OCI-LY7 (cell line): ENCODE measurements around the gene FGF8. TPM values are rescaled to one million over a fixed set of nuclear protein-coding genes. Genes with fewer than 3 reads are reported as not detected.

Experiments
- BruUV-seq: library from RNA; stranded (reverse); fragments of 400-500 nt; replicated peaks from 2 replicates; lab custom pipeline; 2021; lab: Mats Ljungman, UMichigan
- CTCF ChIA-PET: fragments of 300-600 bp; sonication (Branson Sonifier 250); formaldehyde crosslinking; loops from one replicate; lab custom pipeline; 2022; ENCODE audit warnings: antibody characterized with exemption; ENCODE audit not compliant: unreplicated experiment; lab: Charles Lee
- POLR2A ChIA-PET: fragments of 300-600 bp; sonication (Branson Sonifier 250); formaldehyde crosslinking; loops from one replicate; lab custom pipeline; 2022; ENCODE audit warnings: antibody characterized with exemption; lab: Charles Lee
- DNase-seq: peaks from one replicate; pipeline ENCODE4 v3.0.0-alpha.2; 2015; ENCODE audit warnings: low spot score
- H2AFZ ChIP-seq: fragments of 200-600 bp; sonication (generic), shearing (Covaris generic); 2 replicates; pipeline ENCODE4 v1.6.1; 2014; ENCODE audit warnings: mild to moderate bottlenecking, antibody characterized with exemption, low read length, moderate library complexity
- H3K27ac ChIP-seq: fragments of 200-600 bp; sonication (generic); 2 replicates; pipeline ENCODE4 v1.5.1; 2014; ENCODE audit warnings: mixed run types, low read depth, mild to moderate bottlenecking, moderate library complexity, low read length, inconsistent platforms; ENCODE audit not compliant: poor library complexity, severe bottlenecking
- H3K36me3 ChIP-seq: fragments of 200-600 bp; sonication (generic); 2 replicates; pipeline ENCODE4 v1.6.1; 2014; ENCODE audit warnings: mild to moderate bottlenecking, antibody characterized with exemption, low read length, moderate library complexity, mixed read lengths; ENCODE audit not compliant: insufficient read depth
- H3K4me1 ChIP-seq: fragments of 200-600 bp; sonication (generic); 2 replicates; pipeline ENCODE4 v1.5.1; 2014; ENCODE audit warnings: mild to moderate bottlenecking, low read length; ENCODE audit not compliant: insufficient read depth, poor library complexity, severe bottlenecking
- H3K4me2 ChIP-seq: fragments of 200-600 bp; sonication (generic); 2 replicates; pipeline ENCODE4 v1.6.1; 2014; ENCODE audit warnings: mild to moderate bottlenecking, low read length
- H3K4me3 ChIP-seq: fragments of 200-600 bp; sonication (generic); 2 replicates; pipeline ENCODE4 v1.5.1; 2014; ENCODE audit warnings: mild to moderate bottlenecking, low read depth, low read length; ENCODE audit not compliant: poor library complexity, severe bottlenecking
- H3K79me2 ChIP-seq: fragments of 200-600 bp; sonication (generic); 2 replicates; pipeline ENCODE4 v1.6.1; 2016; ENCODE audit warnings: low read depth, mild to moderate bottlenecking, low read length, moderate library complexity, mixed read lengths; ENCODE audit not compliant: insufficient read depth
- H3K9me2 ChIP-seq: fragments of 200-600 bp; sonication (generic); 2 replicates; pipeline ENCODE4 v1.6.1; 2016; ENCODE audit warnings: mild to moderate bottlenecking, low read length, mixed read lengths; ENCODE audit not compliant: insufficient read depth
- H3K9me3 ChIP-seq: fragments of 200-600 bp; sonication (generic); 2 replicates; pipeline ENCODE4 v1.6.1; 2014; ENCODE audit warnings: mild to moderate bottlenecking, mixed run types, low read length, mixed read lengths
- H4K20me1 ChIP-seq: fragments of 200-600 bp; sonication (generic); 2 replicates; pipeline ENCODE4 v1.6.1; 2014; ENCODE audit warnings: mild to moderate bottlenecking, antibody characterized with exemption, low read length, moderate library complexity, mixed read lengths; ENCODE audit not compliant: insufficient read depth
- CTCF ChIP-seq: fragments of 200-600 bp; sonication (generic); conservative IDR thresholded peaks from 2 replicates; pipeline ENCODE4 v1.5.1; 2014; ENCODE audit warnings: mild to moderate bottlenecking, antibody characterized with exemption, low read length, moderate library complexity, mixed read lengths
- EZH2phosphoT487 ChIP-seq: fragments of 200-600 bp; sonication (generic); IDR thresholded peaks from 2 replicates; pipeline ENCODE4 v1.6.1; 2018; ENCODE audit warnings: low read depth, borderline replicate concordance, mild to moderate bottlenecking, mixed run types, antibody characterized with exemption, low read length, moderate library complexity, mixed read lengths
- intact Hi-C: fragments of 100-400 bp; cut with micrococcal nuclease; formaldehyde crosslinking; loops from one replicate; pipeline ENCODE4 v1.10.0; 2022; ENCODE audit not compliant: unreplicated experiment
- total RNA-seq, 2 experiments: library from RNA; depleted of rRNA in 1 of 2; stranded (reverse); fragments of >200 nt in 1 of 2; shearing (Covaris generic) in 1 of 2; gene quantifications; 2 replicates each; pipeline ENCODE4 v1.2.3, GENCODE V29; 2014 to 2022

The FGF8 gene
- total RNA-seq, 2 experiments from 2014 or later, result 0.44 to 0.86 TPM

GRCh38 chr10:101778781-101779543, 3.0 kb upstream of the FGF8 start:
- peaks cover 17% of the 10 kb centered on the region; the same call in 1 of the 2 replicates for H3K79me2 ChIP-seq
- TF ChIP-seq CTCF (no peak), EZH2phosphoT487 (no peak)
- H4K20me1 ChIP-seq, result no peaks in the 10 kb centered on the region
- intact Hi-C loops, result no loop called here
- H3K4me3 ChIP-seq, result peak overlapping the region; percentile 48
- peak overlapping the region; percentile 96 for H3K4me2 ChIP-seq
- H3K9me2 ChIP-seq, result no peaks in the 10 kb centered on the region
- H3K4me1 ChIP-seq, result peaks cover 47% of the 10 kb centered on the region
- BruUV-seq, result no TSS peak
- H2AFZ ChIP-seq, result peak overlapping the region; percentile 16; the same call in 1 of the 2 replicates
- POLR2A ChIA-PET, result interaction anchor here (0.6 kb wide), 1 partner anchor 73 kb away, joined by 3 read pairs; no protein-coding TSS in a partner anchor
- peaks cover 26% of the 10 kb centered on the region; the same call in 1 of the 2 replicates for H3K36me3 ChIP-seq
- CTCF ChIA-PET, result no interaction called here
- peak; percentile 62 for DNase-seq
- no peaks in the 10 kb centered on the region for H3K9me3 ChIP-seq
- H3K27ac ChIP-seq, result peak overlapping the region; percentile 54

- Histone ChIP-seq H3K9me3 (no peaks in the 10 kb centered on the region), H3K4me3 (peak overlapping the region; percentile 48), H3K36me3 (peaks cover 22% of the 10 kb centered on the region; the same call in 1 of the 2 replicates), H3K4me1 (peaks cover 41% of the 10 kb centered on the region), H3K79me2 (peaks cover 17% of the 10 kb centered on the region; the same call in 1 of the 2 replicates), H3K9me2 (no peaks in the 10 kb centered on the region), H4K20me1 (no peaks in the 10 kb centered on the region), H3K4me2 (peak overlapping the region; percentile 96), H3K27ac (peak overlapping the region; percentile 54), H2AFZ (peak overlapping the region; percentile 16; the same call in 1 of the 2 replicates)
- BruUV-seq, result no TSS peak
- ChIA-PET POLR2A (interaction anchor here (0.6 kb wide), 1 partner anchor 72 kb away, joined by 3 read pairs; no protein-coding TSS in a partner anchor), CTCF (no interaction called here)
- no peak for TF ChIP-seq EZH2phosphoT487
- TF ChIP-seq CTCF, result no peak
- intact Hi-C loops, result no loop called here
- DNase-seq, result no peak
Measured at GRCh38 chr10:101778151-101778780, 2.4 kb upstream of the FGF8 start.
